GM18861 (cell line): ENCODE measurements around the gene ERGIC1.
"Not testable (repeated sequence)": the region's sequence is repeated elsewhere in the genome, so short reads cannot be mapped to it uniquely, and the experiment has no call there.

Experiments used
- ATAC-seq: cut with Tn5 transposase; IDR thresholded peaks from one replicate; pipeline ENCODE4 v1.9.1; 2021; ENCODE audit not compliant: unreplicated experiment

The ERGIC1 gene

DNA sequence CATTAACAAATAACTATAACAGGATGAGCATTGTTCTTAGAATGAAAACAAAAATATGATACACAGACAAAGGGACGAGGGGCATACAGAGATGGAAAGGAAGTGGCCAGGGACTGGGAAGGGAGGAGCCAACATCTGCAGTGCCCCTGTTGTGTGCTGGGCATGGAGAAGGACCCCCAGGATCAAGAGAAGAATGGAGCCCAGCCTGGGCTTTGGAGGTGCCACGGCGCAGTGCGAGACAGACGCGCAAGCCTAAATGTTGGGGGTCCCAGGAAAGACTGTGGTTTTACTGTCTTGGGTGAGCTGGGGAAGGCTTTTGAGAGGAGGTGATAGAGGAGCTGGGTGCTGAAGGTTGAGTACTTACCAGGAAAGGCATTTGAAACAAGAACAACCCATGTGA, 34.6 kb upstream of the ERGIC1 start:
- no peak for ATAC-seq

DNA sequence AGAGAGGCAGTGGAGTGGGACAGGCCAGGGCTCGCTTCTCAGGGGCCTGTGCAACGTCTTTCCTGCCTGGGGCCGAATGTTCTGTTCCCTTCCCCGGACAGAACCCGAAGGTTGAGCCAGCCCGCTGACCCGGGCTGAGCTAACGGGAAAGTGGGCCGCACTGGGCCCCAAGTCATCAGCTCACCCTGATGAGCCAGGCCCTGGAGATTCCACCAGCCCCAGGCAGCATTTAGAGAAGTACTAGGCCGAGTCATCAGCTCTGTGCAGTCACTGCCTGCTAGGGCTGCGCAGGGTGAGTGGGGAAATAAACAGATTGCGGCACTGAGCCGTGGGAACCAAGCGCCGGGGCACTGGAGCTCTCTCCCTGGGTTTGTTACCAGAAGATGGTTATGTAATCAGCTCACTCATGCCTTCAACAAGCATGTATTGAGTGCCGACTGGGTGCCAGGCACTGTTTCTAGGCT, 33.9 kb upstream of the ERGIC1 start:
- ATAC-seq, result no peak

DNA sequence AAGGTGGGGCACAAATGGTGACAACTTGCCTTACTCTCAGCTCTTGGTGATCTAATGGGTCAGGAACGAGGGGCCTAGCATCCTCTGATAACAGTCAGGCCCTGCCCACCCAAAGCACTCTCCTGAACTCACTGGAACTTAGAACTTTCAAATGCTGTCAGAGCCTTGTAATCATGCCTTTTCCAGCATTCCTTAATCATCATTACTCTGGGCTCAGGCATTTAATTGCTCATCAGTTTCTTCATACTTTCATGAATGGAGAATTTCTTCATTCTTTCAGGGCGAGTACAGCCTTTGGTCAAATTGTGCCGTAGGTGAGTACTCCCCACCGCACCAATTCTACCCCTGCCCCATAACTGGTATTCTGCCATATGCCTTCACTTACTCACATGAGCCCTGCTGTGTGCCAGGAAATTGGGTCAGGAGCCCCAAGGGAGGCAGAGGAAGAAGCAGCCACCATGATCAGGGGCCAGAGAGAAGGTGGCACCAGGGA, 32.8 kb upstream of the ERGIC1 start:
- ATAC-seq, result no peak

DNA sequence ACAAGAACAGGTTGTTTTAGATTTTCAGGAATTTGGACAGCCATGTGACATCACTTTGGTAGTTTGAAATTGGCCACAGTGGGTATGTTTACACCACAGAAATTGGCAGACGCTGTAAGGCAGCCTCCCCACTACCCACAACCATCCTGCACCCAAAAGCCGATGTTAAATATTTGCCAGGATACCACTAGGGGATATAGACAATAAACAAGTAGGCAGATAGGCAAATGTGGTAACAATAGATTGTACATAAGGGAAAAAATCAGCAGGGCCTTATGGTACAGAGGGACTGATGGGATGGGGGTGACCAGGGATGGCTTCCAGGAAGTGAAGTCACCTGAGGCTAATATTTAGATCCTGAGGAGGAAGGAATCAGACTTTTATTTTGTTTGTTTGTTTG, 31.9 kb upstream of the ERGIC1 start:
- ATAC-seq, result no peak

DNA sequence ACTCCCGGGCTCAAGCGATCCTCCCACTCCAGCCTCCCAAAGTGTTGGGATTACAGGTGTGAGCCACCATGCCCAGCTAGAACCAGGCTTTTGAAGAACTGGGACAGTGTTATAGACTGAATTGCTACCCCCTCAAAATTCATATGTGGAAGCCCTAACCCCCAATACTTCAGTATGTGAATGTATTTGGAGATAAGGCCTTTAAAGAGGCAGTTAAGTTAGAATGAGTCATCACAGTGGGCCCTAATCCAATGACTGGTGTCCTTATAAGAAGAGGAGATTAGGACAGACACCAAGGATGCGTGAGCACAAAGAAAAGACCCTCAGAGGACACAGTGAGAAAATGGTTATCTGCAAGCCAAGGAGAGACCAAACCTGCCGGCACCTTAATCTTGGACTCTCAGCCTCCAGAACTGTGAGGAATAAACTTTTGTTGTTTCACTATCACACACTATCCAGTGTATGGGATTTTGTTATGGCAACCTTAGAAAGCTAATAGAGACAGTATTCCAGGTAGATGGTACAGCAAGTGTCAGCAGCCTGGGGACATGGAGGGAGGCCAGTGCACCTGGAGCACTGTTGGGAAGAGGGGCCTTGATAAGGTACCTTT, 31.4 kb upstream of the ERGIC1 start:
- ATAC-seq, result no peak

DNA sequence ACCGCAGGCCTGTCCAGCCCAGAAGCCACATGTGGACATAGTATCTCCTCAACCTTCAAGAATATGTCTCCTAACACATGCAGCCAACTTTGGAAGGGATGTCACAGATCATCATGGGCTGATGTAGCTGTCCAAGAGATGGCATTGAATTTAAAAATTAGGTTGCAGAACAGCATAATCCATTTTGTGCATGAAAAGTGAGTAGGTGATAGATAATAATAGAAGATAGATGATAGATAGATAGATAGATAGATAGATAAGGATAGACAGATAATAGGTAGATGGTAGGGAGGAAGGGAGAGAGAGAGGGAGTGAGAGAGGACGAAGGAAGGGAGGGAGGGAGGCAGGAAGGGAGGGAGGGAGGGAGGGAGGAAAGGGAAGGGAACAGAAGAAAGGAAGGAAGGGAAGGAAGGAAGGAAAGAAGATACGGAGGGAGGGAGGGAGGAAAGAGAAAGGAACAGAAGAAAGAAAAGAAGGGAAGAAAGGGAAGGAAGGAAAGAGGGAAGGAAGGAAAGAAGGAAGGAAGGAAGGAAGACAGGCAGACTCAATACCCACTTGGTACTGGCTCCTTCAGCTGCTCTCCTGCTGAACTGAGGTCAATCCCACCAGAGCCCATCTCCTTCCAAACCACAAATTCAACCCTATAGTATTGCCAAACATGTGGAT, 28.9 kb upstream of the ERGIC1 start:
- ATAC-seq, result no peak

DNA sequence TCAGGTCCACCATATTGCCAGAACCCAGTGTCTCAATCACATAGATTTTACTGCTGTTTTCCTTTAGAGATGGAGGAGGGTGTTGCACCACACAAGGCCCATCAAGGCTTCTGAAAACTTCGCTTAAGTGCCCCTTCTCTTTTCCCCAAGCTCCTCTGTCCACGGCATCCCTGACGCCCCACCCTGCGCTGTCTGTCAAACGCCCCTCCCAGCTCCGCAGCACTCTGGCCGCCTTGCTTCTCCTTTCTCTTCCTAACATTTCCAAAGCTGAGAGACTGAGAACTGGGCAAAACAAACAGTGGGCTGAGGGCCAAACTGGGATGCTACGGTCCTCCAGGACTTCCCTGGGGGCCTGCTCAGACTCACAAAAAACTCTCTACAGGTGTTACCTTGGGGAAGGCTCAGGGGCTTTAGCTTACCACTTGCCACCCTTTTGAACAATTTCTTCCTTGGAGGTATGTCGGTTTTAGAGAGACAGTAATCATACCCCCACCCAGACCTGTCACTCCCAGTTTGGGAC, 28.3 kb upstream of the ERGIC1 start:
- ATAC-seq, result no peak

DNA sequence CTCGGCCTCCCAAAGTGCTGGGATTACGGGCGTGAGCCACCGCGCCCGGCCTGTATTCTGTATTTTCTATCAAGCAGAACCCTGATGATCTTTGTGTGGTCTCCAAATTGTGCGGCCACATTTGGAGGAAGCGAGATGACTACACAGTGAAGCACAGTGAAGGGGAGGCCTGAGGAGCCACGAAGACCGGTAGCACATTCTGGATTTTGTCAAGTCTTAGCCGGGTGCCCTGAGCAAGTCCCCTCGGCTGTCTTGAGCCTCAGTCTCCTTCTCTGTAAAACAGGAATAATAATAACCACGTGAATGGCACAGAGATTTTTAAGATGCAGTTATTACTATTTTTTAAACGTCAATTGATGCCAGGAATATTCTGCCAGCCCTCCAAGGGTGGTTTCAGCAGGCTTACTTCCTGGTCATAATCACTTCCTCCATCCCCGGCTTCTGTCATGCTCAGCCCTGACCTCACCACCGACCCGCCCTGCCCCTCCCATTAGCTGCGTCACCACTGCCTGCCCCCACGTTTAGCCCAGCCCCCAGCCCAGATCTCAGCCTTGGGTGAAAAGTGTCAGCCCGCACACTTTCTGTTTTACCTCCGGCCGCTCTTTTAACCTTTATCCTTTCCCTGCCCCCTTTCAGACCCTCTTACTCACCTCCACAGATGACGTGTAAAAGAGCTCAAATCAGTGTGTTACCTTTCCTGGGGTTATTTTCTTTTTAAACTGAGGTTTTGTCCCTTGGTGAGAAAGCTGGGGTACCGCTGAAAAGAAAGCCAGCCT, 27.0 kb upstream of the ERGIC1 start:
- peak; percentile 79 for ATAC-seq

DNA sequence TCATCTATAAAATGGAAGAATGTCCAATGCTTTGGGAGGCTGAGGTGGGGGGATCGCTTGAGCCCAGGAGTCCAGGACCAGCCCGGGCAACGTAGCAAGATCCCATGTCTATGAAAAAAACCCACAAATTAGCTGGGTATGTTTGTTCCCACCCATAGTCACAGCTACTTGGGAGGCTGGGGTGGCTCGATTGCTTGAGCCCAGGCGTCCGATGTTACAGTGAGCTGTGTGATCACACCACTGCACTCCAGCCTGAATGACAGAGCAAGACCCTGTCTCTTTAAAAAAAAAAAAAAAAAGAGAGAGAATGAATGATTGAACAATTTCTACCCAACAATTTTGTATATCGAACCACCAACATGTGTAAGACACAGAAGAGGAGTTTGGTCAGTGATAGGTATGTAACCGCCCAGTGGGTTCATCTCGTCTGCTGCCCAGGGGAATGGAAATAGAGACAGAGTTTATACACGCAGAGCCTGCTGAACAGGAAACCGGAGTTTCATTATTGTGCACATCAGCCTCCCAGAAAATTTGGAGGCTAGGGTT, 26.2 kb upstream of the ERGIC1 start:
- no peak for ATAC-seq

DNA sequence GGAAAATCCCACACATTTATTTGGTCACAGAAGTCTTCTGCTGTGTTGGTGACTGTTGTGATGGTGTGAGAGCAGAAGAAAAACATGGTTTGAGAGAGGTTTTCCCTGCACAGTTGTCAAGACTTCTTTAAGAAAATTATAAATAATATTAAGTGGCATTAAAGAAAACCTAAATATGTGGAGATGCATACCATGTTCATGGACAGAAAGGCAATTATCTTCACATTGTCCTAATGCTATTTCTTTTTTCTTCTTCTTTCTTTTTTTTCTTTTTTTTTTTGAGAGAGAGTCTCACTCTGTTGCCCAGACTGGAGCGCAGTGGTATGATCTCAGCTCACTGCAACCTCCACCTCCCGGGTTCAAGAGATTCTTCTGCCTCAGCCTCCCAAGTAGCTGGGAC, 24.3 kb upstream of the ERGIC1 start:
- ATAC-seq, result no peak

DNA sequence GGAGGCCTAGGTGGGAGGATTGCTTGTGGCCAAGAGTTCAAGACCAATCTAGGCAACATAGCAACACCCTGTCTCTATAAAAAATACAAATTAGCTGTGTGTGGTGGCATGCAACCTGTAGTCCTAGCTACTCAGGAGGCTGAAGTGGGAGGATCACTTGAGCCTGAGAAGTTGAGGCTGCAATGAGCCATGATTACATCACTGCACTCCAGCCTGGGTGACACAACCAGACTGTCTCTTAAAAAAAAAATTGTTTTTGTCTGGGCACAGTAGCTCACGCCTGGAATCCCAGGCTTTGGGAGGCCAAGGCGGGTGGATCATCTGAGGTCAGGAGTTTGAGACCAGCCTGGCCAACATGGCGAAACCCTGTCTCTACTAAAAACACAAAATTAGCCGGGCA, 23.1 kb upstream of the ERGIC1 start:
- ATAC-seq, result not testable (repeated sequence)

DNA sequence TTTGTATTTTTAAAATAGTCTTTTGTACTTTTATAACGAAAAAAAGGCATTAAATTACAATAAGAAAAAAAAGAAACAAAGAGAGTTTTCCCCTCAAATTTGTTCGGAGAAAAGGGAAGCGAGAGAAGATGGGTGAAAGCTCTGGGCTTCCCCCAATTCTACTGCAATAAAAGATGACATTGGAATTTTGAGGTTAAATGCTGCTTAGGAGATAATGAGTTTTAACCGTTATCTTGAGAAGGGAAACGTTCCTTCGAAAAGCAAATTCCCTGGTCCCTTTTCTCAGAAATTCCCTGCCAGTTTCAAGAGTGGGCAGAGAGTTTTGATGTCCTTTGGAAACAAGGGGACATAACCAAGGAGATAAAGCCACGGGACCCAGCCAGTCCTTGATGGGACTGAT, 18.4 kb upstream of the ERGIC1 start:
- ATAC-seq, result no peak

DNA sequence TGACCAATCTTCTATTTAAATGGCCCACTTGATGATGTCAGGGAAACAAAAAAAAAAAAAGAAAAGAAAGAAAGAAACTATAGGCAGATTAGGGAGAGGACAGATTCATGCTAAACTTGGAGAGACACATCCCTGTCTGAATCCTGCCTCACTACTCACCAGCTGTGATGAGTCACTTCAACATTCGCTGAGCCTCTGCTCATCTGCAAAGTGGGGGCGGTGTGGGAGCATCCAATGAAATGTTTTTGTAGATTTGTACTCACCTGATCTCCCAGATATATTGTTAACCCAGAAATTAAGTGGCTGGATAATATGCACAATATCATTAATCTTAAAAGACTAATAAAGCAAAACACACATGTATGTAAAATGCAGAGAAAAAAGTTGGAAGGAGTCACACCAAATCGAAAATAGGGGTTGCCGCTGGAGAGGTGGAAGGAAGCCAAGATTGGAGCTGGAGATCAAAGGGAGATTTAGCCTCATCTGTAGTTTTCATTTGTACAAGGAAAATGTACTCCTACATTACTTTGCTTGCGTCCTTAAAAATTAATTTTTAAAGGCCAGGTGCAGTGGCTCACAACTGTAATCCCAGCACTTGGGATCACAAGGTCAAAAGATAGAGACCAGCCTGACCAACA, 17.0 kb upstream of the ERGIC1 start:
- no peak for ATAC-seq

DNA sequence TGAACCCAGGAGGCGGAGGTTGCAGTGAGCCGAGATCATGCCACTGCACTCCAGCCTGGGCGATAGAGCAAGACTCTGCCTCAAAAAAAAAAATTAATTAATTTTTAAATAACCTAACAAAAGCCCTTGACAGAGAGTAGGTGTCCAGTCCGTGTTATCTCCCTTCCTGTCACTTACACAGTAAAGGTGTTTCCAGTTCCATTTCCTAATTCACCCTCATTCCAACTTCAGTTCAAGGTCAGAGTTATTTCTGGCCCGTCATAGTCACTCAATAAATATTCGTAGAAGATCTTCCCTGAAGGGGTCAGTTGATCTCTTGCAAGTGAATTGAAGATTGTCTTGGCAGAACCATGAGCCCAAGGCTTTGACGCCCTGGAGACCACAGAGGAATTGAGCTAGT, 16.4 kb upstream of the ERGIC1 start:
- ATAC-seq, result no peak

DNA sequence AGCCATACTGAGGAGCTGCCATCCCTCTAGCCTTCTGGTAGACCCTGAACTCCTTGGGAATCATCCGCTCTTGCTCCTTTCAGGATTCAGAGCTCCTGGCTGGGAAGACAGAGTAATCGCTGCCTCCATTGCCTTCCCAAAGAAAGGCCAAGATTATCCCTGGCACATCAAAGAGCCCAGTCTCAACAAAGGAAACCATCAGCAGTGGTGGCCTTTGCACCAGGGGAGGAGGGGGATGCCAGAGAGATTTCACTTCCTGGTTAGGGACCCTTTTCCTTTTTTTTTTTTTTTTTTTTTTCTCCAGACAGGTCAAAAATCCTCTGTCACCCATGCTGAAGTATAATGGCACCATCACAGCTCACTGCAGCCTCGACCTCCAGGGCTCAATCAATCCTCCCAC, 16.0 kb upstream of the ERGIC1 start:
- no peak for ATAC-seq

DNA sequence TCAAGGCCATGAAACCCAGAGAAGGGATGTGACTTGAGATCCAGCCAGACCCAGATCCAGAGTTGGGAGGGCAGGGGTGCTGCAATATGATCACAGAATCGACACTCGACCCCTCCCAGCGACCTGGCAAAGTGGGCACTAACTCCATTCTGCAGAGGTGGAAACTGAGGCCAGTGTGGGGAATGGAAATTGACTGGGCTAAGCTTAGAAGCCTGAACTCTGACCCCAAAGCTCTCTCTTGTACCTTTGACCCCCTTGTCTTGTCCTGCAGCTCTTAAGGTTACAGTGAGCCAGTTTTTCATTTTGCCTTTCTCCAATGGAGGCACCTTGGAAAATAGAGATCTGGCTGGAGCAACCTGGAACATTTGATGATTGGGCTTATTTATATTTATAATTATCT, 14.5 kb upstream of the ERGIC1 start:
- no peak for ATAC-seq

DNA sequence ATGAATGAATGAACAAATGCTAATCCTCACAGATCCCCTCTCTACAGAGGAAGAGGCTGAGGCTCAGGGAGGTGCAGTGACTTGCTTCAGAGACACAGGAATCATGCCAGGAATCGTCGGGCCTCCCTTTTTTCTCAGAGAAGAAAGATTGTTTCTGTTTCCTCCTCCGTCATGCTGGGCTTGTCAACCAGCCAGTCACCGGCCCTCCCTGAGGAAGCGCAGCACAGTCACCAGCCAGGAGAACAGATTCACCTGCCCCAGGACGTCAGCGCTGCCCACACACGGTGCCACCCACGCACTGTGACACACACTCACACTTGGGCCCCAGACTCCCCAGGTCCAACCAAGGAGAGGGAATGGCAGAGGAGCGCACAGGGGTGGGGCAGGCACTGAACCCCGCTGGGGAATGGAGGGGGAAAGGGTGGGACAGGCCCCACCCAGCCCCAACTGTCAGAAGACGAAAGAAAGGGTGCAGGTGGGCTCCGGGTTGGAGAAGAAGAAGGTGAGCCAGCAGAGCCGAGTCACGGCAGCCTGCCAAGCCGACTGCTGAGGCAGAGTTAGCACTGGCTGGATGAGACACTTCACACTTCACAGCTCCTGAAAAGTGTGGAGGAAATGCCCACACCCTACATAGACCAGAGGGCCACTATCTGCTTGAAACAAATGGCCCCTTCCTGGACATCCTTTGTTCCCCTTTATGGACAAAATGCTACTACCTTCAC, 13.8 kb upstream of the ERGIC1 start:
- no peak for ATAC-seq

DNA sequence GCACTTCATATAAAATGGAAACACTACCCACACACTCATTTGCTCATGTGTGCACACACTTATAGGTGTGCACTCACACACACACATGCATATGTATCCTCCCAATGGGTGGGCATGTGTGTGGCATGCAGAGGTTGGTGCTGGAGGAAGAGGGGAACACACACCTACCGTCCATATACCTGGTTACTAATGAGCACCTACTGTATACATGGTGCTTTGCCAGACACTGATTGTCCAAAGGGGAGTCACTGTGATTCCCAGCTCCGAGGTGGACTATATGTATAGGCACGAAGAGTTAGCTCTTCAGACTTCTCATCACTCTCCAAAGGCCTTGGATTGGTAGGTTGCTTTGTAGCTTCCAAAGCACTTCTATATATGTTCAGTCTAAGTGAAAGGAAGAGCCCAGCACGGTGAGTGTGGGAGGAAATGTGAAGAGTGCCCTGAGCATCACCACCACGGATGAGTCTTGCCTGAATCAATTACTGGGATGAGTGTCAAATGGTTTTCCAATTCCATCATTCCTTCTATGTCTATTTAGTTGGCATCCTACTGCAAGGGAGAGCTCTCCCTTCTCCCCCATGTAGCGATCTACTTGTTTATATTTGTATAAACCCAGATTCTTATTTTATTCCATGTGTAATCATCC, 12.6 kb upstream of the ERGIC1 start:
- no peak for ATAC-seq

DNA sequence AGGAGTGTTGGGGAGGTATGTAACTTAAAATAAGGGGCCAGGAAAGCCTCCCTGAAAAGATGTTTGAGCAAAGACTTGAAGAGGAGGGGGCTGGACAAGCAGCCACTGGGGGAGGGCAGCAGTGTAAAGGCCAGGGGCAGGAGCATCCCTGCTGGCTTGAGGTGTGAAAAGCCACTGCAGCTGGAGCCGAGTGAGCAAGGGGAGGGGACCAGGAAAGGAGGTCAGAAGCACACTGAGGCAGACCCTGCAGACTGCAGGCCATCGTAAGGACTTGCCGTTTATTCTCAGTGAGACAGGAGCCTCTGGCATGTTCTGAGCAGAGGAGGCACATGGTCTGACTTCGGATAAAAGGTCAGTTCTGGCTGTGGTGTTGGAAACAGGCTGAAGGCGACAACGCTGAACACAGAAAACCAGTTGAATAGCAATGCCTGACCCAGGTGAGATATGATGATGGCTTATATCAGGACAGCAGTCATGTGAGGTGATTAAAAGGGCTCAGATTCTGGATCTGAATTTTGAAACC, 10.2 kb upstream of the ERGIC1 start:
- no peak for ATAC-seq
